ENCODE results near the gene C11orf42.

Gene C11orf42

DNA sequence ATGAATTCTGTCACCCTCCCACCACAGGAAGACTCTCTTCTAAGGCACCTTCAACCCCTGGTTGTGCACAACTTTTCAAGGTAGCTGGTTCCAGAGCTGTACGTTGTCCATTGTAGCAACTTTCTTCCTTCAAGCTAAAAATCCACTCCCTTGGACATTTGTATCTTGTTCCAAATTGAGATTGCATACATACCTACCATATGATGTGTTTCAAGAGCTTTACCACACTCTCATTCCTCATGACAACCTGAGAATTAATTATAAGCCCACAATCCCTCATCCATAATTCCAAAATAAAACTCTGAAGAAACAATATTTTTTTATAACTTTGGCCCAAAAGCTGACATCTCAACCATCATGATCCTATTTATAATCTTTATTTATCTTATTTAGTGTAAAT is 3.3 kb upstream of the C11orf42 start:
- Histone ChIP-seq H3K27me3 (no peaks in the 10 kb centered on the region), H3K36me3 (no peaks in the 10 kb centered on the region), H3K9me3 (no peaks in the 10 kb centered on the region), H3K4me1 (no peaks in the 10 kb centered on the region), H3K4me3 (ENCODE audit: low read depth, low read length) (no peak overlapping the region)
- TF ChIP-seq, protein P1, sequence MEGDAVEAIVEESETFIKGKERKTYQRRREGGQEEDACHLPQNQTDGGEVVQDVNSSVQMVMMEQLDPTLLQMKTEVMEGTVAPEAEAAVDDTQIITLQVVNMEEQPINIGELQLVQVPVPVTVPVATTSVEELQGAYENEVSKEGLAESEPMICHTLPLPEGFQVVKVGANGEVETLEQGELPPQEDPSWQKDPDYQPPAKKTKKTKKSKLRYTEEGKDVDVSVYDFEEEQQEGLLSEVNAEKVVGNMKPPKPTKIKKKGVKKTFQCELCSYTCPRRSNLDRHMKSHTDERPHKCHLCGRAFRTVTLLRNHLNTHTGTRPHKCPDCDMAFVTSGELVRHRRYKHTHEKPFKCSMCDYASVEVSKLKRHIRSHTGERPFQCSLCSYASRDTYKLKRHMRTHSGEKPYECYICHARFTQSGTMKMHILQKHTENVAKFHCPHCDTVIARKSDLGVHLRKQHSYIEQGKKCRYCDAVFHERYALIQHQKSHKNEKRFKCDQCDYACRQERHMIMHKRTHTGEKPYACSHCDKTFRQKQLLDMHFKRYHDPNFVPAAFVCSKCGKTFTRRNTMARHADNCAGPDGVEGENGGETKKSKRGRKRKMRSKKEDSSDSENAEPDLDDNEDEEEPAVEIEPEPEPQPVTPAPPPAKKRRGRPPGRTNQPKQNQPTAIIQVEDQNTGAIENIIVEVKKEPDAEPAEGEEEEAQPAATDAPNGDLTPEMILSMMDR (IDR thresholded peaks at IDR 0.05; ENCODE audit: low read depth, low read length) = no peak
- no peak for DNase-seq

DNA sequence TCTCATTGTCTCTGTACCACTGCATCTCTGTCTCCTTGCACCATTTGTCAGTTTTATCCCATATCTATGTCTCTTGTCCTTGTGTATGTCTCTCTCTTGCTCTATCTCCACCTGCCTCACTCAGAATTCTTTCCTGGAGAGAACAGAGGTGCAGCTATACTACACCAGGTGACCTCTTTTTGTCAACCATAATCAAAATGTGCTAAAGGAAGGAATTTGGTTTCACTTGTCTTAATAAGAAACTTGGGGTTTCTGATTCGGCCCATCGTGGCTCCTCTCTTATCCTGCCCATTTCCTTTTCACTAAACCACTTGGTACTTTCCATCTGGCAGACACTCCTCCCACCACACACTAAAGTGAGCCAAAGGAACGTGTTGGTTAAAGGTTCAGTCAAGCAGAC is 2.0 kb upstream of the C11orf42 start:
- no peaks in the 10 kb centered on the region for H3K4me1 ChIP-seq
- TF ChIP-seq, protein P1 (IDR thresholded peaks at IDR 0.05; ENCODE audit: low read depth, low read length) = no peak
- H3K9me3 ChIP-seq = no peaks in the 10 kb centered on the region
- H3K4me3 ChIP-seq (ENCODE audit: low read depth, low read length) = no peak overlapping the region
- DNase-seq = no peak
- H3K36me3 ChIP-seq = no peaks in the 10 kb centered on the region
- no peaks in the 10 kb centered on the region for H3K27me3 ChIP-seq

DNA sequence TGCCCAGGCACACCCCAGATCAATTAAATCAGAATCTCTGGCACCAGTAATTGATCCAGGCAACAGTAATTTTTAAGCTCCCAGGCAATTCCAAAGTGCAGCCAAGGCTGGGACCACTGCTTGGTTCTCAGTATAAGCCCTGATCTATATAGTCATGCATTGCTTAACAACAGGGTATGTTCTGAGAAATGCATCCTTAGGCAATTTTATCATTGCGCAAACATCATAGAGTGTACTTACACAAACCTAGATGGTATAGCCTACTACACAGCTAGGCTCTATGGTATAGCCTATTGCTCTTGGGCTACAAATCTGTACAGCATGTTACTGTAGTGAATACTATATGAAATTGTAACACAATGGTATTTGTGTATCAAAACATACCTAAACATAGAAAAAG is 651 bp upstream of the C11orf42 start:
- Histone ChIP-seq H3K36me3 (no peaks in the 10 kb centered on the region), H3K27me3 (no peaks in the 10 kb centered on the region), H3K4me3 (ENCODE audit: low read depth, low read length) (no peak overlapping the region), H3K9me3 (no peaks in the 10 kb centered on the region), H3K4me1 (no peaks in the 10 kb centered on the region)
- TF ChIP-seq, protein P1 (IDR thresholded peaks at IDR 0.05; ENCODE audit: low read depth, low read length) = no peak
- no peak for DNase-seq

DNA sequence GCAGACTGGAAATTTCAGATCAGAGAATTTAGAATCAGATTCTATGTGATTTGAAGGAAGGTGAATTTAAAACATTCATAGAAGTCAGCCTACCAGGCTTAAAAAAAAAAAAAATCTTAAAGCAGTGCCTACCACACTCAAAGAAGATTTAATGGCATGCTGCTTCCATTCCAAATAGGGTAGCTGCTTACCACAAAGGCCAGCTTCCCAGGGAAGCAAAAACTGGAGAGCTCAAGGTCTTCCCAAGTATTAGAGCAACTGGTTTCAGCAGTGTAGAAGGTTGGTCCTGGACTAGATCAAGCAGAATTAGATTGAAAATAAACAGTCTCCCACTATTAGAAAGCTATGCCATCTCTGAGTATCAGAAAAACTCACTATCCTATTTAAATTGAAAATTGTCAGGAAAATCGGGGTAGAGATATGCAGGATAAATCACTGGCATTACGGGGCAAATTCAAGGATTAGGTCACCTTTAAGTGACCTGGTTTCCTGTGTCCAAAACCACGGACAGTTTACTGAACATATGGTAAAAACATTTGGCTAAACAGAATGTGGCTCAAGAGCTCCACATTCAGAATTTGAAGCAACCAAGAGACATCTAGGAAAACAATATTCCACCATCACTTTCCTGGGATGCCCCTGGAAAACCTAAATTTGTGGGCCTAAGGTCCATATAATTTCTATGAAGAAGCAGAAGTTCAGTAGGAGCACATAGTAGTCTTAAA is 1.3 kb downstream of the C11orf42 start:
- no peaks in the 10 kb centered on the region for H3K27me3 ChIP-seq
- TF ChIP-seq, protein P1 (IDR thresholded peaks at IDR 0.05; ENCODE audit: low read depth, low read length) = no peak
- H3K4me1 ChIP-seq = no peaks in the 10 kb centered on the region
- H3K4me3 ChIP-seq (ENCODE audit: low read depth, low read length) = no peak overlapping the region
- no peaks in the 10 kb centered on the region for H3K36me3 ChIP-seq
- no peaks in the 10 kb centered on the region for H3K9me3 ChIP-seq
- no peak for DNase-seq

DNA sequence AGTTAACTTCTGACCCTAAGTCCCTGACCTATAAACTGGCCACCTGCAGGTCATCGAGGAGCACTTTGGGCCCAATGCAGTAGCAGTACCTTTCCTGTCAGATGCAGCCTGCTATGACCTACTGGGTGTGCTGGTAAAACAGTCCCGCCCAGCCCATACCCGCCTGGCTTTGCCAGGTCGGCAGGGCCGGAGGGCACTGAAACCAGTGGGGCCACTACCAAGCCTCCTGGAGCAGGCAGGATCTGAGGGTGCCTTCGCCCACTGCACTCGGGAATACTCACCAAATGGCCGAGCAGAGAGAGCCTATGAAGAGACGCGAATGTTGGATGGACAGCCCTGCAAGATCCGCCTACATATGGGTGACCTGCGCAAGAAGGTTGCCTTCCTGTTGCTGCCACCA is 4.4 kb downstream of the C11orf42 start:
- DNase-seq = no peak
- Histone ChIP-seq H3K36me3 (no peaks in the 10 kb centered on the region), H3K4me1 (no peaks in the 10 kb centered on the region), H3K4me3 (ENCODE audit: low read depth, low read length) (no peak overlapping the region), H3K9me3 (no peaks in the 10 kb centered on the region), H3K27me3 (no peaks in the 10 kb centered on the region)
- TF ChIP-seq, protein P1 (IDR thresholded peaks at IDR 0.05; ENCODE audit: low read depth, low read length) = no peak

DNA sequence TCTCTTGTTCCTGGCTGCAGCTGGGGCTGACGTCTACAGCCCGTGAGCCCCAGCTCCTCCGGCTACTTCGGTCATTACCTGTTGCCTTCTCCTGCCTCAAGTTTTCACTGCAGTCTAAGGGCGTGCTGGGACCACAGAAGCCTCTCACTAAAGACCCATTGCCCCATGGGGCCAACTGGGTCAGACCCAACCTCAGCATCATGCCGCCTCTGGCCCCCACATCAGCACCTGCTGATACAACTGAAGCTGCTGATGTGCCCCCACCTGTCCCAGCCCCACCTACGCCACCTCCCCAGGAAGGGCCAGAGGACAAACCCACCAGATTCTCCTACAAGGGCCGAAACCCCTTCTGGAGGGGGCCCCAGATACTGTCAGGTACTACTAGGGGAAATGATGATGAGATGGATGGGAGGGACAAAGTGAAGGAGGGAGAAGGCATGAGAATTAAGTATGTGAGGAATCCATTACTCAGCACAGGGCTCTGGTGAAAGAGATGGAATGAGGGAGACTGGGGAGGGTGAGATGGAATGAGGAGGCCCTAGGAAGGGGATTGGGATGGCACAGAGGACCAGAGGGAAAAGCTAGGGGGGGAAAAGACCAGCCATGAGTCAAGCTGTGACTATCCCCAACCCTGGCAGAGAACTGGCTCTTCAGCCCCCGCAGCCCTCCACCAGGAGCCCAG is 5.1 kb downstream of the C11orf42 start:
- no peaks in the 10 kb centered on the region for H3K36me3 ChIP-seq
- DNase-seq = no peak
- no peaks in the 10 kb centered on the region for H3K27me3 ChIP-seq

More for the DNA sequence above, 5.1 kb downstream of the C11orf42 start:
- Histone ChIP-seq H3K4me3 (ENCODE audit: low read depth, low read length) (no peak overlapping the region), H3K9me3 (no peaks in the 10 kb centered on the region), H3K4me1 (no peaks in the 10 kb centered on the region)
- TF ChIP-seq, protein P1 (IDR thresholded peaks at IDR 0.05; ENCODE audit: low read depth, low read length) = no peak

All from BE2C (cell line).